Naive B cell (primary cell): ENCODE data around the gene TTLL9. TPM values are rescaled to one million over a fixed set of nuclear protein-coding genes. Genes with fewer than 3 reads are reported as not detected.

Experiments
- ATAC-seq, 2 donors: fragments of 150-1000 bp; cut with Tn5 transposase; 2 replicates each; pipeline ENCODE4 v1.10.0; 2021; ENCODE audit warnings: low read depth in 2 of 2, mild to moderate bottlenecking in 2 of 2, moderate library complexity in 2 of 2
- DNase-seq: peaks from one replicate; pipeline ENCODE4 v3.0.0; 2022
- H3K27ac Mint-ChIP-seq, 6 donors: one replicate each; pipeline ENCODE4 v1.8.0; 2020 to 2022; ENCODE audit warnings: mild to moderate bottlenecking in 6 of 6, mixed read lengths in 6 of 6, moderate library complexity in 5 of 6, inconsistent platforms in 2 of 6
- H3K27me3 Mint-ChIP-seq, 3 donors: one replicate each; pipeline ENCODE4 v1.8.0; 2021 to 2022; ENCODE audit warnings: mixed read lengths in 3 of 3, mild to moderate bottlenecking in 1 of 3
- H3K36me3 Mint-ChIP-seq, 2 donors: one replicate each; pipeline ENCODE4 v1.8.0; 2020 to 2022; ENCODE audit warnings: mixed read lengths in 2 of 2, inconsistent platforms in 1 of 2, mild to moderate bottlenecking in 1 of 2
- H3K4me1 Mint-ChIP-seq, 3 donors: one replicate each; pipeline ENCODE4 v1.8.0; 2020 to 2022; ENCODE audit warnings: mixed read lengths in 3 of 3, inconsistent platforms in 1 of 3, mild to moderate bottlenecking in 1 of 3, moderate library complexity in 1 of 3
- H3K4me3 Mint-ChIP-seq, 8 donors: one replicate each; pipeline ENCODE4 v1.8.0; 2020 to 2022; ENCODE audit warnings: mild to moderate bottlenecking in 8 of 8, mixed read lengths in 8 of 8, moderate library complexity in 8 of 8, inconsistent platforms in 2 of 8
- H3K9me3 Mint-ChIP-seq, 7 donors: one replicate each; pipeline ENCODE4 v1.8.0; 2020 to 2022; ENCODE audit warnings: mixed read lengths in 7 of 7, mild to moderate bottlenecking in 5 of 7, inconsistent platforms in 2 of 7, moderate library complexity in 1 of 7
- polyA plus RNA-seq, 6 donors: library from polyadenylated mRNA; unstranded; fragments of 300-500 nt; fragmentation: Illumina TruSeq; gene quantifications; one replicate each; pipeline ENCODE4 v1.2.3, GENCODE V29; 2021; ENCODE audit warnings: low read depth in 6 of 6

The TTLL9 gene
- polyA plus RNA-seq, 6 donors from 2014 or later = 0.09 to 0.43 (median 0.21) TPM; not detected in 3

DNA sequence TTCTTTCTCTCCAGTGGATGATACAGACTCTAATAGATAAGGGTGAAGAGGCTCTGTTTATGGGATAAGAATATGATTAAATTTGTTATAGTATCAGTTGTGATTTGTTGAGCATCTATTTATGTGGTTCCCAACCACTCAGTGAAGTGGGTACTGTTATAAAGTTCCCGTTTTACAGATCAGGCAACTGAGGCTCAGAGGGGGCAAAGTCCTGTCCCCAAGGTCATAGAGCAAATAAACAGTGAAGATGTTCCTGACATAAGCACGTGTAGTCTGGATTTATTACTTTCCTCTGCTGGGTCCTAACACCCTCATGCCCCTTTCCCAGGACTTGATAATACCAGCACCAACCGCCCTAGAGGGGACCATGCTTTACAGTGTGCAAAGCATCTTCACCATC lies 4.2 kb upstream of the TTLL9 start:
- Mint-ChIP-seq H3K9me3 (no peaks in the 10 kb centered on the region), H3K4me1 (peaks cover 31 to 34% (median 34%) of the 10 kb centered on the region in 3 donors), H3K4me3 (peak overlapping the region in 2 of 8 donors; percentile 22 to 37), H3K27ac (no peak overlapping the region), H3K36me3 (peaks cover 0 to 10% of the 10 kb centered on the region in 2 donors), H3K27me3 (peaks cover 9 to 27% (median 24%) of the 10 kb centered on the region in 3 donors)
- ATAC-seq (no peak), DNase-seq (no peak)

DNA sequence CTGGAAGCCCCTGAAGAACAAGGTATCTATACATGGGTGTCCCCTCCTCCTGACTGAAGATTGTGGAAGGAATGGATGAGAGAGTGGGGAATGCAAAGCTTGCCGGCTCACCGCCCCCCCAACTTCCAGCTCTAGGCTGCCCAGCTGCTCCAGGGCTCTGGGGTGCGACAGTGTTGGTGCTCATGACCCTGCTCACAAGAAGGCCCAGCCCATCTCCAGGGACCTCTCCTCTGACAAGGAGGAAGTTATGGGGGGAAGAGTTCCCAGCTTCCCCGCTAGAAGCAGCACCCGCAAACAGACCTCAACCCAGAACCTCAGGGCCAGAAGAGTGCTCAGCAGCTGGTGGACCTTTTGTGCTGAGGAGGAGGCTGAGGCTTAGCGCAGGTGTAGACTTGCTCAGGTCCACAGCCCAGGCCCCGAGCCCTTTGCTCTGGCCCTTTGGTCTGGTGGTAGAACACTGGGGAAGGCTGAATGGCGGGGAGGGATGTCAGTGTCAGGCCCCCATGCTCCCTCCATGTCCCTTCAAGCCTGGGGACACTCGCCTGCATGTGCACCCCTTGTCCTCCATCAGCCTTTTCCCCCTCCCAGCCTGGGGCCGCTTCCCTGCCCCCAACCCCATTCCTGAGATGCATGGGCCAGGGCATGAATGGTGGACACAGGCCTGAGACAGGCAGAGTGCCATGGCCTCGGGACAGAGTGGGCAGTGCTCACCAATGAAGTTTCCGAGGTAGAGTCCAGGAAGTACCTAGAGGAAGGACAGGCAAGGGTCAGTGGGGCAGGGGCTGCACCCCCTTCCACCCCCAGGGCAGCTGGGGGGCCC lies 1.4 kb upstream of the TTLL9 start:
- H3K27me3 Mint-ChIP-seq = peaks cover 12 to 41% (median 33%) of the 10 kb centered on the region in 3 donors
- H3K27ac Mint-ChIP-seq = peak overlapping the region in 2 of 6 donors; percentile 37 to 59
- H3K4me1 Mint-ChIP-seq = peaks cover 23 to 29% (median 26%) of the 10 kb centered on the region in 3 donors
- ATAC-seq (peak; percentile 32 to 54), DNase-seq (peak; percentile 25)
- H3K9me3 Mint-ChIP-seq = no peaks in the 10 kb centered on the region
- H3K4me3 Mint-ChIP-seq = peak overlapping the region; percentile 67 to 96 (median 90)
- peaks cover 0 to 10% of the 10 kb centered on the region in 2 donors for H3K36me3 Mint-ChIP-seq

DNA sequence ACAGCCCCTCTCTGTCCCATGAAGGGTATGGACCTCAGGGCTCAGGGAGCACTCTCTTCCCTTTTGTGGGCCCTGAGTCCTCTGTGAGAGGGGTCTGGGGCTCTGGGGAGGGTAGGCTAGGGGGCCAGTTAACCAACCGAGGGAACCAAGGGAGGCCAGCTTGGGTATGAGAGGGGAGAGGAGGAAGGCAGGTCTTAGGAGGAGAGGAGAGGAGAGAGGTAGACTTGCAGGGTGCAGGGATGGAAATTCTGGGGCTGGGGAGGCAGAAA lies 827 bp upstream of the TTLL9 start:
- H3K27me3 Mint-ChIP-seq = peaks cover 12 to 41% (median 33%) of the 10 kb centered on the region in 3 donors
- peaks cover 23 to 29% (median 26%) of the 10 kb centered on the region in 3 donors for H3K4me1 Mint-ChIP-seq
- H3K27ac Mint-ChIP-seq = peak overlapping the region in 3 of 6 donors; percentile 59 to 90 (median 72)
- peak overlapping the region; percentile 83 to 96 (median 92) for H3K4me3 Mint-ChIP-seq
- no peaks in the 10 kb centered on the region for H3K9me3 Mint-ChIP-seq
- no peak for ATAC-seq
- H3K36me3 Mint-ChIP-seq = peaks cover 0 to 10% of the 10 kb centered on the region in 2 donors
- DNase-seq = no peak

DNA sequence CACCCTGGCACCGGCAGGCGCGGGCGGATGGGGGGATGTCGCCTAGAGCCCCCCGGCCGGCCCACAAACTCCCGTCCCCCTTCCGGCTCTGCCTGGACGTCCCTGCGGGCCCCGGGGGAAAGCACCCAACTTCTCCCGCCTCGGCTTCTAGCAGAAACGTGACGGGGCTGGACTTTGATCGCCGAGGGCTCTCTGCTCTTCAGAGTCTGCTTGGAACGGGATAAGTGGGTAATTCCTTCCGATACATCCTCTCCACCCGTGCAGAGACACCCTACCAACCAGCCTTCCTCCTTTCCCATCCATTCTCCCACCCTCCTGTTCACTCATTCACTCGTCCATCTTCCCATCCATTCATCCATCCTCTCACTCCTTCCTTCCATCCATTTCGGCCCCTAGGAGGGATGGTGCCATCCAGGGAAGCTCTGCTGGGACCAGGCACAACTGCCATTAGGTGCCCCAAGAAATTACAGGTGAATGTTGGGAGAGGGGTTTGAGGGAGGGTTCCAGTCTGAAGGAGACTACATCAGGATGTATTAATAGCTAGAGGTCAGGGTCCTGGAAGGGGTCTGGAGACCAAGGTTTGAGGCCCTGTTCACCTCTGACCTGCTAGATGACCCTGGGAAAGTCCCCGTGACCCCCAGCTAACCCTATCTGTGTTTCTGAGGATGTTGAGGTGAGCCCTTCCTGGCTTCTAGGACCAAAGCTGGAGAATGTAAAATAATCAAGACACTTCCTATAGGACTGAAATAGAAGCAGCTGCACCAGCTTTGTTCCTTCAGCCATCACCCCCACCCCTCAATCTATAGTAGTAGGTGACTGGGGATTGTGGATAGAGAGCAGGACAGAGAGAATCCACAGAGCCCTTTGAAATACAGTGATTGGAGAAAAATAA lies 538 bp downstream of the TTLL9 start:
- H3K36me3 Mint-ChIP-seq = peaks cover 0 to 10% of the 10 kb centered on the region in 2 donors
- H3K9me3 Mint-ChIP-seq = no peaks in the 10 kb centered on the region
- H3K4me1 Mint-ChIP-seq = peaks cover 23 to 29% (median 26%) of the 10 kb centered on the region in 3 donors
- ATAC-seq = peak in 1 of 2 donors; percentile 6
- H3K27me3 Mint-ChIP-seq = peaks cover 12 to 41% (median 33%) of the 10 kb centered on the region in 3 donors
- DNase-seq = no peak
- H3K4me3 Mint-ChIP-seq = peak overlapping the region; percentile 83 to 94 (median 88)
- H3K27ac Mint-ChIP-seq = peak overlapping the region in 4 of 6 donors; percentile 24 to 72 (median 52)

DNA sequence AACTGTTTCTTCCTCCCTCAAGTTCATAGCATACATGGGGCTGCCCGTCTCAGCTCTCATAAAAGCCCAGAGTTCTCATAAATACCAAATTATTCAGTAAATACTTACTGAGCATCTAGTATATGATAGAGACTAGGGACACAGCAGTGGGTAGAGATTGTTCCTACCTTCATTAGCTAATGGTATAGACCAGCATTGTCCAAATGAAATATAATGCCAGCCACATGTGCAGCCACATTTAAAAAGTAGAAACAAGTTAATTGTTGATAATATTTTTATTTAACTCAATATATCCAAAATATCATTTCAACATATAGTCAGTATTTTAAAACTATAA lies 1.2 kb downstream of the TTLL9 start:
- peak overlapping the region in 1 of 6 donors; percentile 24 for H3K27ac Mint-ChIP-seq
- peaks cover 12 to 41% (median 33%) of the 10 kb centered on the region in 3 donors for H3K27me3 Mint-ChIP-seq
- DNase-seq = no peak
- H3K4me1 Mint-ChIP-seq = peaks cover 23 to 29% (median 26%) of the 10 kb centered on the region in 3 donors
- peak overlapping the region in 5 of 8 donors; percentile 83 to 94 (median 89) for H3K4me3 Mint-ChIP-seq
- peaks cover 0 to 10% of the 10 kb centered on the region in 2 donors for H3K36me3 Mint-ChIP-seq
- no peaks in the 10 kb centered on the region for H3K9me3 Mint-ChIP-seq
- ATAC-seq = no peak

DNA sequence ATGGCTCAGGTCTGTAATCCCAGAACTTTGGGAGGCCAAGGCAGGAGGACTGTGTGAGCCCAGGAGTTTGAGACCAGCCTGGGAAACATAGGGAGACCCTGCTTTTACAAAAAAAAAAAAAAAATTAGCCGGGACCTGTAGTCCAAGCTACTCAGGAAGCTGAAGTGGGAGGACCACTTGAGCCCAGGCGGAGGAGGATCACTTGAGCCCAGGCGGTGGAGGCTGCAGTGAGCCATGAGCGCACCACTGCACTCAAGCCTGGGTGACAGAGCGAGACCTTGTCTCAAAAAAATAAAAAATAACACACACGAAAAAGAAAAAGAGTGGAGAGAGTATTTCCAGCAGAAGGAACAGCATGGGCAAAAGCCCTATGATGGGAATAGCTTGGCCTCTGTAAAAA lies 2.0 kb downstream of the TTLL9 start:
- no peak for ATAC-seq
- Mint-ChIP-seq H3K4me3 (no peak overlapping the region), H3K36me3 (peaks cover 0 to 10% of the 10 kb centered on the region in 2 donors), H3K9me3 (no peaks in the 10 kb centered on the region), H3K27me3 (peaks cover 12 to 41% (median 33%) of the 10 kb centered on the region in 3 donors), H3K27ac (no peak overlapping the region), H3K4me1 (peaks cover 23 to 29% (median 26%) of the 10 kb centered on the region in 3 donors)
- DNase-seq = no peak

DNA sequence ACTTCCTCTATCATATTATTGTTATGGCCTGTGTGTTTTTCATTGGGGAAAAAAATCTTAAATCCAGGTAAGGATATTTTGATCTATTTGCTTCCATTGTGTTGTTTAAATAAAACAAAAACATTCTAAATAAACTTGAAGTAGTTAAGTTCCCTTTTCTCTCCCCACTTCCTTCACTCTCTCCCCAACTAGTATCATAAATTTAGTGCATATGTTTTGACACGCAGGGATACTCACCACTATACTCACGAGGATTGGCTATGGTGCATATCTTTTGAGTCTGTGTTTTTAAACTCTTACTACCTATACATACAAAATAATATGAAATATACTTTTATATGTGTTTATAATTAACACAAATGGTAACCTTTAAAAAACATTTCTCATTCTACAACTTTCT lies 5.2 kb downstream of the TTLL9 start:
- H3K27ac Mint-ChIP-seq = no peak overlapping the region
- peak overlapping the region in 1 of 8 donors; percentile 3 for H3K4me3 Mint-ChIP-seq
- peaks cover 8 to 22% (median 17%) of the 10 kb centered on the region in 3 donors for H3K27me3 Mint-ChIP-seq
- no peaks in the 10 kb centered on the region for H3K36me3 Mint-ChIP-seq
- peaks cover 12 to 24% (median 23%) of the 10 kb centered on the region in 3 donors for H3K4me1 Mint-ChIP-seq
- ATAC-seq (no peak), DNase-seq (no peak)
- H3K9me3 Mint-ChIP-seq = no peaks in the 10 kb centered on the region

DNA sequence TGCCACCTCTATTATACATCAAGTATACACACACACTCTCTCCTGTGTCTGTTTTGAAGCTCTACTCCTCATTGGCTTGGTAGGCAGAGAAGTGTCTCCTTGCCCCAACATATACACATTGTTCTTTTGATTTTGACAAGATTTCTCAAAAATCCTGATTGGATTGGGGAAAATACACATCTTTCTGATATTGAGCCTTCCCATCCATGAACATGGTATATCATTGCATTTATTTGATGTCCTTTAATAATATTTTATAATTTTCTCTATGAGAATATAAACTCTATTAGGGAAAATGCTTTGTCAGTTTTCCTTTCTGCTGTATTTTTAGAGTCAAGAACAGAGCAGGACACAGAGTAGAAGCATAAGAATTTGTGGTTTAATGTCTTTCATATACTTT lies 7.2 kb downstream of the TTLL9 start:
- peaks cover 6 to 22% (median 21%) of the 10 kb centered on the region in 3 donors for H3K4me1 Mint-ChIP-seq
- H3K4me3 Mint-ChIP-seq = peak overlapping the region in 1 of 8 donors; percentile 87
- H3K27me3 Mint-ChIP-seq = peaks cover 0 to 3% (median 2%) of the 10 kb centered on the region in 3 donors
- DNase-seq (no peak), ATAC-seq (no peak)
- H3K36me3 Mint-ChIP-seq = no peaks in the 10 kb centered on the region
- no peaks in the 10 kb centered on the region for H3K9me3 Mint-ChIP-seq
- H3K27ac Mint-ChIP-seq = no peak overlapping the region

DNA sequence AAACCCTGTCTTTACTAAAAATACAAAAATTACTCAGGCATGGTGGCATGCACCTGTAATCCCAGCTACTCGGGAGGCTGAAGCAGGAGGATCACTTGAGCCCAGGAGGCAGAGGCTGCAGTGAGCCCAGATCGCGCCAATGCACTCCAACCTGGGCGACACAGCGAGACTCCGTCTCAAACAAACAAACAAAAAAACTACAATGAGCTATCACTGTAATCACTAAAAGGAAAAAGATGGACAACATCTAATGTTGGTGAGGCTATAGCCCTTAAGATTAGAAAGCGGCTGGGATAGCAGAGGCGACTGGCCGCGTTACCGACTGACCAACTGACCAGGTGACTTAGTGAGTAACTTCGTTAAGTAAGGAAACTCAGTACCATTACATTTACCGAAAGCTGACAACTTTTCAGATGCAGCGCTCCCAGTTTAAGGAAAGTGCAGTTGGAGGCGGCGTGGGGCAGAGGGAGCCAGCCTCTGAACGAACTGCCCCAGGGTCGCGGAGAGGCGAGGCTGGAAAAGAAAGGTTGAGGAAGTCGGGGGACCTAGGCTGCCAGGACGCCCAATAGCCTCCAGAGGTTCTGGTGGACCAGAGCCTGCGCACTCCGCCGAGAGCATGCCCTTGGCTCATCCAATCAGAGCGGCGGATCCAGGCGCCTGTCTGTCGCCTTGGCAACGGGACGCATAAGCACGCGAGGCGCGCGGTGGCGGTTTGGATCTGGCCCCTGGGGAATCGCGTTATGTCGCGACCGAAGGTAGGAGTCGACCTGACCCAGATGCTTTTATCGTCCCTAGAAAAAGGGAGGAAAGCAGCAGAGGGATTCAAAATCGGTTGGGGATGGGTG lies 8.9 kb downstream of the TTLL9 start:
- peak overlapping the region; percentile 87 to 98 (median 96) for H3K4me3 Mint-ChIP-seq
- no peaks in the 10 kb centered on the region for H3K9me3 Mint-ChIP-seq
- H3K36me3 Mint-ChIP-seq = no peaks in the 10 kb centered on the region
- peaks cover 6 to 22% (median 21%) of the 10 kb centered on the region in 3 donors for H3K4me1 Mint-ChIP-seq
- DNase-seq = peak; percentile 76
- ATAC-seq = peak; percentile 86 to 88
- no peaks in the 10 kb centered on the region for H3K27me3 Mint-ChIP-seq
- H3K27ac Mint-ChIP-seq = peak overlapping the region; percentile 91 to 99 (median 93)

DNA sequence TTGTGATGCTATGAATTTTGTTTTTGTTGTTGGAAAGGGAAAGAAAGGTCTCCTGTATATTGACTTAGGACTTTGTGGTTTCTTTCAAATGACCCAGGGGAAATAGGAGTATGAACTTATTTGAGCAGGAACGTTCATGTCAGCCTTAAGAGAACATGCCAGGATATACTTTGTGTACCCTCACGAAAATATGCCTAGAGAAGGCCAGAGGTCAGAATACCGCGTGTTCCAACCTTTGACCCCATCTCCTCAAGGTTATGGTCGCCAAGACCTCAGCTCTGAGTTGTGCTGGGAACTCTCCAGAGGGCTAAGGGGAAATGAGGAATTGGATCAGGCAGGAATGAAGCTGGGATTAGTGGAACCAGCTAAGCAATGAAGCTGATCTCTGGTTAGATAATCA lies 11.5 kb downstream of the TTLL9 start:
- Mint-ChIP-seq H3K9me3 (no peaks in the 10 kb centered on the region), H3K36me3 (no peaks in the 10 kb centered on the region), H3K4me3 (peak overlapping the region in 2 of 8 donors; percentile 87 to 98), H3K4me1 (peaks cover 6 to 22% (median 21%) of the 10 kb centered on the region in 3 donors), H3K27me3 (peaks cover 0 to 12% (median 4%) of the 10 kb centered on the region in 3 donors), H3K27ac (no peak overlapping the region)
- DNase-seq (no peak), ATAC-seq (no peak)

DNA sequence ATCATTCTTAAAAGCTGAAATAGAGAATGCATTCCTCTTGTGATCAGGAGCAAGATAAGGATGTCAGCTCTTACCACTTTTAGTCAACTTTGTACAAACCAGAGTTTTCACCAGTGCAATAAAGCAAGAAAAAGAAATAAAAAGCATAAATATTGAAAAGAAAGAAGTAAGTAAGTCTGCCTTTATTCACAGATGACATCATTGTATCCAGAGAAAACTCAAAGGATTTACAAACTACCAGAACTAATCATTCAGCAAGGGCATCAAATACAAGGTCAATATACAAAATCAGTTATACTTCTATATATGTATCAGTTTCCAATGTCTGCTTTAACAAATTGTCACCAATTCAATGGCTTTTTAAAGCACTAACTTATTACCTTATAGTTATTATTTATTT lies 13.4 kb downstream of the TTLL9 start:
- no peak overlapping the region for H3K27ac Mint-ChIP-seq
- no peaks in the 10 kb centered on the region for H3K36me3 Mint-ChIP-seq
- peaks cover 6 to 22% (median 20%) of the 10 kb centered on the region in 3 donors for H3K4me1 Mint-ChIP-seq
- H3K4me3 Mint-ChIP-seq = no peak overlapping the region
- H3K9me3 Mint-ChIP-seq = no peaks in the 10 kb centered on the region
- DNase-seq = no peak
- H3K27me3 Mint-ChIP-seq = peaks cover 0 to 12% (median 4%) of the 10 kb centered on the region in 3 donors
- ATAC-seq = no peak

DNA sequence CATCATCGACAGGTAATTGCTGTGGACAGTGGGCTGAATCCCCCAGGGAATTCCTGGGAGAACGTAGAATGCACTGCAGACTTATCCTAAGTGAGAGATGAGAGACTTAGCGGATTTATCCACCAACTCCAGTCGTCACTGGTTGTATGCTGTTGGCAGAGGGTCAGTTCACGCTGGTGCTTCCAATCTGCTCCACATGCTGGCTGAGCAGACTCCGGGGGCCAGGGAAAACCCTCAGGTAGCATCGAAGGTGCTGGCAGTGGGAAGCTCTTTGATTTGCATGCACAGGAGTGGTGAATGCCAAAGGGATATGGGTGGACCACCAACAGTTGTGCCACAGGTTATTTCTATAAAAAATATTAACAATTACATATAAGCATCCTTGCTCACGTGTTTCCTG lies 20.2 kb downstream of the TTLL9 start:
- no peak for DNase-seq
- peaks cover 0 to 6% (median 4%) of the 10 kb centered on the region in 3 donors for H3K27me3 Mint-ChIP-seq
- ATAC-seq = no peak
- H3K9me3 Mint-ChIP-seq = no peaks in the 10 kb centered on the region
- no peak overlapping the region for H3K4me3 Mint-ChIP-seq
- H3K27ac Mint-ChIP-seq = no peak overlapping the region
- H3K4me1 Mint-ChIP-seq = peaks cover 8 to 12% (median 8%) of the 10 kb centered on the region in 3 donors
- H3K36me3 Mint-ChIP-seq = no peaks in the 10 kb centered on the region
